Muscle of leg (tissue), 16 donors: ENCODE measurements around the gene KDM4B. TPM values are rescaled to one million over a fixed set of nuclear protein-coding genes. Genes with fewer than 3 reads are reported as not detected.

Experiments
- DNase-seq: peaks from one replicate; pipeline ENCODE4 v3.0.0; 2013
- H3K27ac ChIP-seq: one replicate; pipeline ENCODE4 v1.5.1; 2013; ENCODE audit warnings: mild to moderate bottlenecking, low read length, control low read depth
- H3K27me3 ChIP-seq: one replicate; pipeline ENCODE4 v1.6.1; 2013; ENCODE audit warnings: low read length; ENCODE audit not compliant: control insufficient read depth, insufficient read depth
- H3K36me3 ChIP-seq: one replicate; pipeline ENCODE4 v1.6.1; 2013; ENCODE audit warnings: low read length; ENCODE audit not compliant: control insufficient read depth, insufficient read depth
- H3K4me1 ChIP-seq: one replicate; pipeline ENCODE4 v1.6.1; 2013; ENCODE audit warnings: low read length; ENCODE audit not compliant: control insufficient read depth, insufficient read depth
- H3K4me3 ChIP-seq: one replicate; pipeline ENCODE4 v1.5.1; 2013; ENCODE audit warnings: low read length, control low read depth
- H3K9me3 ChIP-seq: replicated peaks from 2 replicates; pipeline ENCODE4 v1.6.1; 2013; ENCODE audit warnings: low read depth, low read length; ENCODE audit not compliant: control insufficient read depth
- WGBS: methylation state at CpG from one replicate; pipeline ENCODE4 v1.1.5; 2013; ENCODE audit warnings: missing lambda C conversion rate; ENCODE audit not compliant: insufficient coverage; 5-methylcytosine and 5-hydroxymethylcytosine counted together
- long read RNA-seq, 11 donors: transcript quantifications; one replicate each; lab custom pipeline, GENCODE V29; 2026
- polyA plus RNA-seq, 8 donors: library from polyadenylated mRNA; unstranded; fragments of 120-200 nt; gene quantifications; one replicate each; pipeline versions ENCODE4 v1.2.1 to v1.2.3, GENCODE V29; 2013; ENCODE audit warnings: inconsistent platforms in 1 of 8, low replicate concordance in 1 of 8; ENCODE audit not compliant: insufficient read length in 8 of 8, insufficient read depth in 1 of 8
- total RNA-seq: library from RNA; stranded (reverse); fragments of 120-200 nt; gene quantifications from one replicate; pipeline ENCODE4 v1.2.4, GENCODE V29; 2013

KDM4B gene
- total RNA-seq, result 8.1 TPM
- polyA plus RNA-seq, result 10 to 100 TPM; 15.8 to 22.3 (median 21.1) TPM
- long read RNA-seq, donor 1, result 0 reads
- long read RNA-seq, donor 2, result 0 reads
- long read RNA-seq, donor 3, full-length matches to known transcripts, result 5 of 5 reads
- long read RNA-seq, donor 3, partial matches to known transcripts, result 0 of 5 reads
- long read RNA-seq, donor 3, other reads (novel, unspliced or antisense), result 0 of 5 reads
- long read RNA-seq, donor 4, full-length matches to known transcripts, result 2 of 2 reads
- long read RNA-seq, donor 4, partial matches to known transcripts, result 0 of 2 reads
- long read RNA-seq, donor 4, other reads (novel, unspliced or antisense), result 0 of 2 reads
- long read RNA-seq, donor 5, full-length matches to known transcripts, result 4 of 4 reads
- long read RNA-seq, donor 5, partial matches to known transcripts, result 0 of 4 reads
- long read RNA-seq, donor 5, other reads (novel, unspliced or antisense), result 0 of 4 reads
- long read RNA-seq, donor 6, full-length matches to known transcripts, result 1 of 1 reads
- long read RNA-seq, donor 6, partial matches to known transcripts, result 0 of 1 reads
- long read RNA-seq, donor 6, other reads (novel, unspliced or antisense), result 0 of 1 reads
- long read RNA-seq, donor 7, full-length matches to known transcripts, result 2 of 2 reads
- long read RNA-seq, donor 7, partial matches to known transcripts, result 0 of 2 reads
- long read RNA-seq, donor 7, other reads (novel, unspliced or antisense), result 0 of 2 reads
- long read RNA-seq, donor 8, partial matches to known transcripts, result 7 of 7 reads
- long read RNA-seq, donor 8, other reads (novel, unspliced or antisense), result 0 of 7 reads
- long read RNA-seq, donor 9, full-length matches to known transcripts, result 1 of 1 reads
- long read RNA-seq, donor 9, partial matches to known transcripts, result 0 of 1 reads
- long read RNA-seq, donor 9, other reads (novel, unspliced or antisense), result 0 of 1 reads
- long read RNA-seq, donor 10, result 0 reads
- long read RNA-seq, donor 11, full-length matches to known transcripts, result 1 of 1 reads
- long read RNA-seq, donor 11, partial matches to known transcripts, result 0 of 1 reads
- long read RNA-seq, donor 11, other reads (novel, unspliced or antisense), result 0 of 1 reads

DNA sequence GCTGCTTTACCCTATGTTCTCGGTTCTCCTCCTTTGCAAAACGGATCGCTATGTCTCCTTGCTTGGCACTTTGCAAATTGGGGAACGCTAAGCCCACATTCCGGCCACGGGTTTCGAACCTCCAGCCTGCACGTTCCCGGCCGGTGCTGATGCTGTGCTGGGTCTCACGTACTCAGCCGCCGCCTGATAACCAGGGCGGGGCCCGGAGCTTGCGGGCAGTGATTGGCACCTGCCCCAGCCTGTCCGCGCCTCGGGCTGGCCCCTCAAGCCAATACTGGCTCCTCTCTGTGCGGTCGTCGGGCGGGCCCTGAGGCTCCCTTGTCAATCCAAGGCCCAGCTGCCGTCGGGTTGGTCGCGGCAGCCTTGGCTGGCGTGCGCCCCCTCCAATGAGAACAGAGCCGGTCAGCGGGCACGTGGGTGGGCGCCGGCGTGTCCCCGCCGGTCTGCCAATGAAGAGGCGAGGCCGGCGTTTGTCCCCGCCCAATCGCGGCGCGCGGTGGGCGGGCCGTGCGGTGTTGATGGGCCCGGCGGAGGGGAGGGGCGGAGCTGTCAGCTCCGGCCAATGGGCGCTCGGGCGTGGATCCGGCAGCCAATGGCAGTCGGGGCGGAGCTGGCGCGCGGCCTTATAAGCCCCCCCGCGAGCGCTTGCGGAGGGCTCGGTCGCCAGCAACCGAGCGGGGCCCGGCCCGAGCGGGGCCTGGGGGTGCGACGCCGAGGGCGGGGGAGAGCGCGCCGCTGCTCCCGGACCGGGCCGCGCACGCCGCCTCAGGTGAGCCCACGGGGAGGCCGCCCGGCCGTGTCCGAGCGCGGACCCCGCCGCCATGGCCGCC is at the start of gene KDM4B:
KDM4B (plus strand) TSS at position 652 of the 830 bp plus-strand sequence. CDS start 63,778 bp downstream, outside the sequence.
- Histone ChIP-seq H3K36me3 (no peaks in the 10 kb centered on the region), H3K4me1 (peaks cover 36% of the 10 kb centered on the region), H3K9me3 (no peaks in the 10 kb centered on the region), H3K27me3 (no peaks in the 10 kb centered on the region), H3K4me3 (peak within 1 kb of the TSS; percentile 60), H3K27ac (peak within 1 kb of the TSS; percentile 85)
- WGBS, result under 1% methylated on average over 96 of the region's 96 CpGs
- DNase-seq, result peak; percentile 100

DNA sequence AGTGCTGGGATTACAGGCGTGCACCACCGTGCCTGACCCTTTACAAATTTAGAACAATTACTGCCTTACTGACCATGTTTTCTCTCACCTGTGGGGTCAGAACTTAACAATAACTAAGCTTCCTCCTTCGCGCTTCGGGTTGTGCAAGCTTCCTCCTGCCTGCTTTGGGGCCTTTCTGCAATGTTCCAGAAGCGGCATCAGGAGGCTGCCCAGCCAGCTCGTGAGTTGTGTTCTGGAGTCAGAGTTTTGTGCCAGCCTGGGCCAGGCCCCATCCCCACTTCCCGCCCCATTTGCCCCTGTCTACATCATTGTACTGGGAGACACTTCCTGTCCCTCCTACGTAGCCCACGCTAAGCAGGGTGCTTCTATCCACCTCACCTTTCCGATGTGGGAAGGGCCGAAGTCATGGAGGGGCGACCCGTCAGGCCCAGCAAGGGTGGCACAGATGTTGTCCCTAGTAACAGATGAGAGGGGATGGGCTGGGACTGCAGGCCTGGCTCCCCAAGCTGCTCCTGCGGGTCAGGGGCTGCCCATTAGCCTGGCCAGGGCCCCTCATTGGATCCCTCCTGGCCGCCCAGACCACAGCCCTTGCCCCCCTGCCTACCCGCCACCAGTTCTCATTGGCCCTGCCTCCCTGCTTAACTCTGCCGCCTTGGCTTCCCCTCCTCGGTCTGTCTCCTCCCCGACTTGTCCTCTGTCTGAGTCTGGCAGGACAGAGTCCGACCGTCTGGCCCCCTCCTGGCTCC is 46.2 kb upstream of the KDM4B start:
- Histone ChIP-seq H3K27me3 (no peaks in the 10 kb centered on the region), H3K9me3 (no peaks in the 10 kb centered on the region), H3K27ac (no peak overlapping the region), H3K36me3 (peaks cover 22% of the 10 kb centered on the region), H3K4me1 (no peaks in the 10 kb centered on the region), H3K4me3 (no peak overlapping the region)
- 79% methylated on average over 18 of the region's 22 CpGs for WGBS
- DNase-seq, result no peak

GRCh38 chr19:4923276-4923747 is 45.6 kb upstream of the KDM4B start:
- DNase-seq, result no peak
- Histone ChIP-seq H3K4me1 (no peaks in the 10 kb centered on the region), H3K9me3 (no peaks in the 10 kb centered on the region), H3K4me3 (no peak overlapping the region), H3K36me3 (peaks cover 27% of the 10 kb centered on the region), H3K27me3 (no peaks in the 10 kb centered on the region), H3K27ac (no peak overlapping the region)
- 90% methylated on average over 16 of the region's 21 CpGs for WGBS

- H3K4me1 ChIP-seq, result no peaks in the 10 kb centered on the region
- no peak for DNase-seq
- H3K4me3 ChIP-seq, result no peak overlapping the region
- H3K9me3 ChIP-seq, result no peaks in the 10 kb centered on the region
- WGBS, result 86% methylated on average over 22 of the region's 22 CpGs
- no peaks in the 10 kb centered on the region for H3K27me3 ChIP-seq
- peaks cover 43% of the 10 kb centered on the region for H3K36me3 ChIP-seq
- H3K27ac ChIP-seq, result no peak overlapping the region
These were observed 39.7 kb upstream of the KDM4B start for GRCh38 chr19:4929186-4929585.

DNA sequence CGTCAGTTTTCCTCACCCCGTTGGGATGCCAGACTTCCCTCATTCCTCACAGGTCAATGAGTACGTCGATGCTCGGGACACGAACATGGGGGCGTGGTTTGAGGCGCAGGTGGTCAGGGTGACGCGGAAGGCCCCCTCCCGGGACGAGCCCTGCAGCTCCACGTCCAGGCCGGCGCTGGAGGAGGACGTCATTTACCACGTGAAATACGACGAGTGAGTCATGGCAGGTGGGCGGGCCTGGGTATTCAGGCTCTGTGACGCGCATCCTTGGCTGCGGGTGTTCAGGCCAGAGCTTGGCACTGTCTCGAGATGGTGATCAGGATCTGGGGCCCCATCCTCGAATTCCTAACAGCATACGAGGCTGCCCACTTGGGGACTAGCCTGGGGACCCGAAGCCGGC is 38.2 kb upstream of the KDM4B start:
- Histone ChIP-seq H3K27me3 (no peaks in the 10 kb centered on the region), H3K4me3 (no peak overlapping the region), H3K27ac (no peak overlapping the region), H3K4me1 (no peaks in the 10 kb centered on the region), H3K36me3 (peaks cover 54% of the 10 kb centered on the region), H3K9me3 (no peaks in the 10 kb centered on the region)
- WGBS, result 87% methylated on average over 28 of the region's 28 CpGs
- no peak for DNase-seq

- no peak for DNase-seq
- Histone ChIP-seq H3K4me1 (no peaks in the 10 kb centered on the region), H3K27ac (no peak overlapping the region), H3K4me3 (no peak overlapping the region), H3K27me3 (no peaks in the 10 kb centered on the region), H3K9me3 (no peaks in the 10 kb centered on the region), H3K36me3 (peaks cover 61% of the 10 kb centered on the region)
- WGBS, result 97% methylated on average over 26 of the region's 32 CpGs
These were observed 36.2 kb upstream of the KDM4B start for GRCh38 chr19:4932711-4933110.

DNA sequence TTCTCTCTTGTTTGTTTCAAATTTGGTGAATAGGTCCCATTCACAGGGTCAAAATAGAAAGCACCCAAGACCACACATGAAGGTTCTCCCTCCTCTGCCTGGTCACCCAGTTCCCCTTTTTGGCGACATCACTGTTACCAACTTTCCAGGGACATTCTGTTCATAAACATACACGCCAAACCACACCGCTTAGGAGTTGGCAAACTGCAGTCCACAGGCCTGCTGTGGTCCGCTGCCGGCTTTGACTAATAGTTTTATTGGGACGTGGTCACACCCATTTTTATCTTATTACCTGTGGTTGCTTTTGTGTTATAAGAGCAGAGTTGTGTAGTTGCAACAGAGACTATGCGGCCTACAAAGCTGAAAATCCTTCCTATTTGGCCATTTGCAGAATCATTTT is 35.4 kb upstream of the KDM4B start:
- Histone ChIP-seq H3K27ac (no peak overlapping the region), H3K4me3 (no peak overlapping the region), H3K36me3 (peaks cover 53% of the 10 kb centered on the region), H3K9me3 (no peaks in the 10 kb centered on the region), H3K27me3 (no peaks in the 10 kb centered on the region), H3K4me1 (no peaks in the 10 kb centered on the region)
- DNase-seq, result no peak
- 67% methylated on average over 1 of the region's 7 CpGs for WGBS

- no peak for DNase-seq
- 84% methylated on average over 6 of the region's 8 CpGs for WGBS
- Histone ChIP-seq H3K4me1 (no peaks in the 10 kb centered on the region), H3K9me3 (no peaks in the 10 kb centered on the region), H3K4me3 (no peak overlapping the region), H3K27me3 (no peaks in the 10 kb centered on the region), H3K27ac (no peak overlapping the region), H3K36me3 (peaks cover 46% of the 10 kb centered on the region)
These were observed 33.5 kb upstream of the KDM4B start for GRCh38 chr19:4935444-4935843.

DNA sequence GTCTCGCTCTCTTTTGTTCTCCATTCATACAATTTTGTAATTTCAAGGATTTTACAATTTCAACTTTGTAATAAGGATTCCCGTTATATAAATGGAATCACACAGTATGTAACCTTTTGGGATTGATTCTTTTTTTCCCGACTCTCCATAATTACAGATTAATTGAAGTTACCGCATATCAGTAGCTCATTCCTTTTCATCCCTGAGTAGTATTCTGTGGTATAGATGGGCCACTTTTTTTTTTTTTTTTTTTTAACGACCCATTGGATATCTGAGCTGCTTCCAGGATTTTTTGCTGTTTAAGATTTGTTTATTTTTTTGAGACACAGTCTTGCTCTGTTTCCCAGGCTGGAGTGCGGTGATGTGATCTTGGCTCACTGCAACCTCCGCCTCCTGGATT is 31.9 kb upstream of the KDM4B start:
- H3K4me1 ChIP-seq, result no peaks in the 10 kb centered on the region
- H3K27me3 ChIP-seq, result no peaks in the 10 kb centered on the region
- peaks cover 44% of the 10 kb centered on the region for H3K36me3 ChIP-seq
- no peak overlapping the region for H3K27ac ChIP-seq
- WGBS, result no CpG with 5 or more reads among the region's 7 CpGs
- H3K4me3 ChIP-seq, result no peak overlapping the region
- no peak for DNase-seq
- no peaks in the 10 kb centered on the region for H3K9me3 ChIP-seq
